Urothelium cell line (cell line): ENCODE measurements around the gene MIA2.
"Not testable (repeated sequence)": the region's sequence is repeated elsewhere in the genome, so short reads cannot be mapped to it uniquely, and the experiment has no call there.

Experiments
- DNase-seq: peaks from one replicate; pipeline ENCODE4 v3.0.0; 2011; ENCODE audit warnings: low spot score, mixed read lengths
- FAIRE-seq: peaks from 2 replicates; lab custom pipeline; 2011; peaks lifted over from hg19 to GRCh38; lab: Jason Lieb, UNC

Gene MIA2, protein sequence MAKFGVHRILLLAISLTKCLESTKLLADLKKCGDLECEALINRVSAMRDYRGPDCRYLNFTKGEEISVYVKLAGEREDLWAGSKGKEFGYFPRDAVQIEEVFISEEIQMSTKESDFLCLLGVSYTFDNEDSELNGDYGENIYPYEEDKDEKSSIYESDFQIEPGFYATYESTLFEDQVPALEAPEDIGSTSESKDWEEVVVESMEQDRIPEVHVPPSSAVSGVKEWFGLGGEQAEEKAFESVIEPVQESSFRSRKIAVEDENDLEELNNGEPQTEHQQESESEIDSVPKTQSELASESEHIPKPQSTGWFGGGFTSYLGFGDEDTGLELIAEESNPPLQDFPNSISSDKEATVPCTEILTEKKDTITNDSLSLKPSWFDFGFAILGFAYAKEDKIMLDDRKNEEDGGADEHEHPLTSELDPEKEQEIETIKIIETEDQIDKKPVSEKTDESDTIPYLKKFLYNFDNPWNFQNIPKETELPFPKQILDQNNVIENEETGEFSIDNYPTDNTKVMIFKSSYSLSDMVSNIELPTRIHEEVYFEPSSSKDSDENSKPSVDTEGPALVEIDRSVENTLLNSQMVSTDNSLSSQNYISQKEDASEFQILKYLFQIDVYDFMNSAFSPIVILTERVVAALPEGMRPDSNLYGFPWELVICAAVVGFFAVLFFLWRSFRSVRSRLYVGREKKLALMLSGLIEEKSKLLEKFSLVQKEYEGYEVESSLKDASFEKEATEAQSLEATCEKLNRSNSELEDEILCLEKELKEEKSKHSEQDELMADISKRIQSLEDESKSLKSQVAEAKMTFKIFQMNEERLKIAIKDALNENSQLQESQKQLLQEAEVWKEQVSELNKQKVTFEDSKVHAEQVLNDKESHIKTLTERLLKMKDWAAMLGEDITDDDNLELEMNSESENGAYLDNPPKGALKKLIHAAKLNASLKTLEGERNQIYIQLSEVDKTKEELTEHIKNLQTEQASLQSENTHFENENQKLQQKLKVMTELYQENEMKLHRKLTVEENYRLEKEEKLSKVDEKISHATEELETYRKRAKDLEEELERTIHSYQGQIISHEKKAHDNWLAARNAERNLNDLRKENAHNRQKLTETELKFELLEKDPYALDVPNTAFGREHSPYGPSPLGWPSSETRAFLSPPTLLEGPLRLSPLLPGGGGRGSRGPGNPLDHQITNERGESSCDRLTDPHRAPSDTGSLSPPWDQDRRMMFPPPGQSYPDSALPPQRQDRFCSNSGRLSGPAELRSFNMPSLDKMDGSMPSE (N-terminal part only)

DNA sequence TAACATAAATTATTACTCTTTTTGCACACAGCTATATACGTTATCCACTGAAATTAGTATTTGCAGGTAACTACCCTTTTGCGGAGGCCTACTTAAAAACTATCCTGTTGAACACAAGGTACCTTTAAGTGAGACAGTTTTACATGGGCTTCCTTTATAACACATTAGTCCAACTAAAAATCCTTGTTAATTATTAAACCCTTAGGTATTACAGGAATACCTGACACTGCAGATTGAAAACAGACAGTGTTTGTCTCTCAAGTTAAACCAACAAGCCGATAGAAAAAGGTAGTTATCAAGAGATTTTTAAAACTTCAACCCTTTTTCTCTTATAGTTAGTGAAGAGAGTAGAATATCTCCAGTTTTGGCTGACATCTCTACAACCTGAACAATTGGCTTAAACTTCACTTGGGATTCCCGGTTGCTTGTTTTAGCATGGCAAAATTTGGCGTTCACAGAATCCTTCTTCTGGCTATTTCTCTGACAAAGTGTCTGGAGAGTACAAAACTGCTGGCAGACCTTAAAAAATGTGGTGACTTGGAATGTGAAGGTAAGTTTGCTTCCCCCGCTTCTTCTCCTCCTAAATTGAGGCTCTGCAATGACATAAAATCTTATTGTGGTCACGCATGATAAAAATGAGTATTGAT, at the start of gene MIA2:
TSS of gene MIA2 (plus strand) at position 236 of the 647 bp plus-strand sequence. CDS start at position 436, 200 bp downstream.
- DNase-seq: no peak
- no peak for FAIRE-seq

DNA sequence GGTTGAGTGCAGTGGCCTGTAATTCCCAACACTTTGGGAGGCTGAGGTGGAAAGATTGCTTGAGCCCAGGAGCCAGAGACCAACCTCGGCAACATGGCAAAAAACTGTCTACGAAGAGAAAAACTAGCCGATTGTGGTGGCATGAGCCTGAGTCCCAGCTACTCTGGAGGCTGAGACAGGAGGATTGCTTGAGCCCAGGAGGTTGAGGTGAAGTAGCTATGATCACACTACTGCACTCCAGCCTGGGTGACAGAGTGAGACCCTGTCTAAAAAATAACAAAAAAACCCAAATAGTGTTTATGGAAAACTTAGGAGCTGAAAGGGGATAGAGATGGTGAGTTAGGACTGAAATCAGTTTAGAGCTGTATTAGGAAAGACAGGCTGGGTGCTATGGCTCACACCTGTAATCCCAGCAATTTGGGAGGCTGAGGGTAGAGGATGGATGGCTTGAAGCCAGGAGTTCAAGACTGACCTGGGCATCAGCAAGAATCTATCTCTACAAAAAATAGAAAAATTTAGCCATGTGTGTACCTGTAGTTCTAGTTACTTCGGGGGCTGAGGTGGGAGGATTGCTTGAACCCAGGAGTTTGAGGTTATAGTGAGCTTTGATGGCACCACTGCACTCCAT, 49.0 kb upstream of the MIA2 start:
- FAIRE-seq (no peak), DNase-seq (no peak)

DNA sequence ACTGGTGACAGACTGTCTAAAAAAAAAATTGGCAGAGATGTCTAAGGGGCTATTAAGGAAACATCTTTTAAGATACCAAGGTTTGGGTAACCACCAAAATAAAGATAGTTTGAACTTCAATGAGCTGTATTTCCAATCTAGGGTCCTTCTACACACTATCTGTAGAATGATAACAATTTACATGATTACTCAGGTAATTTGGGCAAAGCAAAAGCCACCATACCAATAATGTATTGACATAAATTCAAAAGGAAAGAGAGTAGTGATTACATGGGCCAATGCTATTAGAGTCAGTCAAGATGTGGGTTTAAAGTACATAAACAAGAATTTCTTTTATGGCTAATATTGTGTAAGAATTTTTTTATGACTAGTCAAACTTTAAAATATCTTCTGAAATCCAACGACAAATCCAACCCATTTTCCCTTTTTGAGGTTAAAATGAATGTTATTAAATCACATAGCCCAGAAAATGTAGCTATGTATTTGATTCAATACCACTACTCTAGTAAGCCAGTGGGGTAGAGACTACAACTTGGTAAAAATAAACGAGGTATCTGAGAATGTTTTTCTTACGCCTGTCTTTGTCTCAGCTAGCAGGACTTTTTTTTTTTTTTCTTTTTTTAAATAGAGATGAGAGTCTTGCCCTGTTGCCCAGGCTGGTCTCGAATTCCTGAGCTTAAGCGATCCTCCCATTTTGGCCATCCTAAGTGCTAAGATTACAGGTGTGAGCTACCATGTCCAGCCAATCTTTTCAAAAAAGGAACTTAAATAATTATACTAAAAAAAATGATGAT, 48.3 kb upstream of the MIA2 start:
- FAIRE-seq: no peak
- no peak for DNase-seq

DNA sequence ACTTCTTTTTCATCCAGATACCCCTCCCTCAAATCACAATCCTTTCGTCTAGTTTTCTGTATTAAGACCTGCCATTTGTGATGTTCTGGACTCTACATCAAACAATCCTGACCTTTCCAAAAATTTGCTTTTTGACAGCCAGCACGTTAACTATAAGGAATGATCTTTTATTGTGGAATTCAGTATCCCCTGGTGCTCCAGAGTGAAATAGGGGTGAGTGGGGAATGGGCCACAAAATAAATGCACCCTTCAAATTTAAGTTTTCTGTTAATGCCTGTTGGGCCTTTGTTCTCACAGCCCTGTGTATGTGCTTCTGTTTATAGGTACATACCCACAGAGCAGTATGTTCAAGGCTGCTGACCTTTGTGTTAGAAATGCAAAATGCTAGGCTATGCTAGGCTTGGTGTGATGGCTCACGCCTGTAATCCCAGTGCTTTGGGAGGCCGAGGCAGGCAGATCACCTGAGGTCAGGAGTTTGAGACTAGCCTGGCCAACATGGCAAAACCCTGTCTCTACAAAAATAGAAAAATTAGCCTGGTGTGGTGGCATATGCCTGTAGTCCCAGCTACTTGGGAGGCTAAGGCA, 46.7 kb upstream of the MIA2 start:
- FAIRE-seq (no peak), DNase-seq (no peak)

DNA sequence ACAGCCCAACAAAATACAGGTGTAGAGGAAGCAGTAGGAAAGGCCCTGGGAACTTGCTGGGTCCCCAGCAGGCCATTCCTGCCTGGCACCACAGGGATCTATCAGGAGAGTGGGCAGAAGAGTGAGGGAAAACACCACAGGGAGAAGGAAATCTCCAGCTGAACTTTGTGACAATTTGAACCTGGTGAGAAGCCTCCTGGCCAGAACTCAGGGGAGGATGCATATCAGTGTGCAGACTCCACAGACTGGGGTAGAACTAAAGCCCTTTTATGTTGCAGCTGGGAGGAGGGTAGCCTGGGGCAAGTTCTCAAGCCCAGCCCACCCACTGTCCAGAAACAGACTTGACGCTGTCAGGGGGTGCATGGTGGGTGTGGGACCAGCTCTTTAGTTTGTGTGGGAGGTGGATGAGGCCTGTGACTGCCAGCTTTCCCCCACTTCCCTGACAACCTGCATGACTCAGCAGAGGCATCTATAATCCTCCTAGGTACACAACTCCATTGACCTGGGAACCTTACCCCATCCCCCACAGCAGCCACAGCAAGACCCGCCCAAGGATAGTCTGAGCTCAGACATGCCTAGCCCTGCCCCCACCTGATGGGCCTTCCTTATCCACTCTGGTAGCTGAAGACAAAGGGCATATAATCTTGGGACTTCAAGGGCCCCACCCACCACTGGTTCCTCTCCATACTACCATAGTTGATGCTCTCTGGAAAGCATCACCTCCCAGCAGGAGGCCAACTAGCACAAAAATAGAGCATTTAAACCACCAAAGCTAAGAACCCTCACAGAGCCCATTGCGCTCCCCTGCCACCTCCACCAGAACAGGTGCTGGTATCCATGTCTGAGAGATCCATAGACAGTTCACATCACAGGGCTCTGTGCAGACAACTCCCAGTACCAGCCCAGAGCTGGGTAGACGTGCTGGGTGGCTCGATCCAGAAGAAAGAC, 29.8 kb upstream of the MIA2 start:
- DNase-seq: no peak
- FAIRE-seq: no peak

GRCh38 chr14:39207430-39207829, 26.3 kb upstream of the MIA2 start:
- not testable (repeated sequence) for FAIRE-seq, DNase-seq

- DNase-seq (no peak), FAIRE-seq (no peak)
These were observed 22.5 kb upstream of the MIA2 start for GRCh38 chr14:39211109-39211741.

- FAIRE-seq: no peak
These were observed 21.7 kb upstream of the MIA2 start for GRCh38 chr14:39212034-39212433.

GRCh38 chr14:39212693-39213092, 21.0 kb upstream of the MIA2 start:
- FAIRE-seq: no peak
- DNase-seq: no peak

More at GRCh38 chr14:39212034-39212433, 21.7 kb upstream of the MIA2 start:
- peak; percentile 21 for DNase-seq

DNA sequence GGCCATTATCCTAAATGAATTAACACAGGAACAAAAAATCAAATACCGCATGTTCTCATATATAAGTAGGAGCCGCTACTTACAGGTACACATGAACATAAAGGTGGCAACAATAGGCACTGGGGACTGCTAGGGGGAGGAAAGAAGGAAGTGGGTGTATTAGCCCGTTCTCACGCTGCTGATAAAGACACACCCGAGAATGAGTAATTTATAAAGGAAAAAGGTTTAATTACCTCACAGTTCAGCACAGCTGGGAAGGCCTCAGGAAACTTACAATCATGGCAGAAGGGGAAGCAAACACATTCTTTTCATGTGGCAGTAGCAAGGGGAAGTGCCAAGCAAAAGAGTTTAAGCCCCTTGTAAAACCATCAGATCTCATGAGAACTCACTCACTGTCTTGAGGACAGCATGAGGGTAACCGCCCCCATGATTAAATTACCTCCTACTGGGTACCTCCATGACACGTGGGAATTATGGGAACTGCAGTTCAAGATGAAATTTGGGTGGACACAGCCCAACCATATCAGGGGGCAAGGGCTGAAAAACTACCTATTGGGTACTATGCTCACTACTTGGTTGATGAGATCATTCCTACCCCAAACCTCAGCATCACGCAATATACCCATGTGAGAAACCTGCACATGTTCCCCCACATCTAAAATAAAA, 16.4 kb upstream of the MIA2 start:
- no peak for DNase-seq
- FAIRE-seq: no peak

DNA sequence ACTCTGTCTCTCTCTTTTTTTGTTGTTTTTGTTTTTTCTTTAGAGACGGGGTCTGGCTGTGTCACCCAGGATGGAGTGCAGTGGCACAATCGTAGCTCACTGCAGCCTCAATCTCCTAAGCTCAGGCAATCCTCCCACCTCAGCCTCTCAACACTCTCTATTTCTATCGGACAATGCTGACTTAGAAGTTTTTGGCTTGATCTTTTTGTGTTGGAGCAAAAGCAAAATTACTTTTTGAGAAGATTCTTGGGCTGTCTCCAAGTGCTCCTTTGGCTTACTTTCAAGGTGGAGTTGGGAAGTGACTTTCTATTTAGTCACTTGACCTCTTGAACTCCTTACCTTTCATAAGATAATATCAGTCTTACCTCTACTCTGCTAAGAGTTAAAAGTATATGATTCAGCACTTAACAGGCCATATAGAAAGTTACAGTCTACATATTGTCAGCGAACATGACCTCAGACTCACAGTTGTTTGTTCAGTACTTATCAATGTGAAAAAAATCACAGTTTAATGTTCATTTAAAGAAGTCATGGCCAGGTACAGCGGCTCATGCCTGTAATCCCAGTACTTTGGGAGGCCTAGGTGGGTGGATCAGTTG, 15.4 kb upstream of the MIA2 start:
- no peak for FAIRE-seq
- DNase-seq: peak; percentile 43

- no peak for FAIRE-seq
- DNase-seq: peak; percentile 54
These were observed 14.6 kb upstream of the MIA2 start for GRCh38 chr14:39219075-39219499.

DNA sequence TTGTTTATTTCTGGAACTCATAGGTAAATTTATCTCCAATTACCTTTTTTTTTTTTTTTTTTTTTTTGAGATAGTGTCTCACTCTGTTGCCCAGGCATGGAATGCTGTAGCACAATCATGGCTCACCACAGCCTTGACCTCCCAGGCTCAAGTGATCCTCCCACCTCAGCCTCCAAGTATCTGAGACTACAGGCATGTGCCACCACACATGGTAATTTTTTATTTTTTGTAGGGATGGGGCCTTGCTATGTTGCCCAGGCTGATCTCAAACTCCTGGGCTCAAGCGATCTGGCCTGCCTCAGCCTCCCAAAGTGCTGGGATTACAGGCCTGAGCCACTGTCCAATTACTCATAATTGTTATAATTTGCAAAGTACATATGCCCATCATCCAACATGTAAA, 13.2 kb upstream of the MIA2 start:
- not testable (repeated sequence) for DNase-seq, FAIRE-seq

DNA sequence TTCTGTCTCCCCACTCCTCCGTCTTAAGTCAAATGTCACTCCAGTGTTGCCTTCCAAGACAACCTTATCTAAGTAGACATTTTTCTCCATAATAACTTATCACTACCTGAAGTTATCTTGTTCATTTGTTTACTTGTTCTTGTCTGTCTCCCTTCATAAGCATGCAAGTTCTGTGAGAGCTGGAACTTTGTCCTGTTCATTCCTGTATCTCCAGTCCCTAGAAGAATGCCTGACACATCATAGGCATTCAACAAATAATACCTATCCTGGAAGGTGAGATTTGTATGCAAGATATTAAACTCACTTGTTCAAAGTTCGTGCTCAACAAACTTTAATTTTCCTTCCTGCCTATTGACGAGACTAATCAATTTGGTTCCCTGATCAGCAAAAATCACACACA, 5.7 kb upstream of the MIA2 start:
- no peak for FAIRE-seq

DNA sequence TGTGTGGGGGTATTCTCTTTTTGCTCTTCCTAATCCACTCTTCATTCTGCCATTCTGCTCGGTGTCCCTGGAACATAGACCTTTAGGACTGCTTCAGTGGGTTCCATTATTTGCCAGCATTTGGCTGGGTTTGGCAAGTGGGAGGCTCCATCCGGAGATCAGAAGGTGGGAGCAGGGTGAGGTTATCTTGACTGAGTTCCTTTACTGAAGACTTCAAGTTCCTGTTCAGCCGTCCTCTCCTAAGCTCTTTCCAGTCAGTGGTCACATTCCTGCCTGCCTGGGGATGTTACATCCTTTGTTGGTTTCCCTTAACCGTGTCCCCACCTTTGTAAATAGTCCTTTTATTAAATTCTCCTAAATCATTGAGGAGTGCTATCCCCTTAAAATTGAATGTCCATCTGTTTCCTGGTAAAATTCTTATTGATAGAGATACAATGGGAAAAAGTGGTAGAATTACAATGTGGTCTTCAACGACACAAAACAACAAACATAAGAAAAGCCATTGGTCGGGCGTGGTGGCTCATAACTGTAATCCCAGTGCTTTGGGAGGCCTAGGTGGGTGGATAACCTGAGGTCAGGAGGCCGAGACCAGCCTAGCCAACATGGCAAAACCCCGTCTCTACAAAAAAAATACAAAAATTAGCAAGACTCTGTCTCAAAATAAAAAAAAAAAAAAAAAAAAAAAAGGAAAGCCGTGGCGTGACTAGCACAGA, 5.0 kb upstream of the MIA2 start:
- FAIRE-seq (no peak), DNase-seq (no peak)

More for the DNA sequence above, 5.7 kb upstream of the MIA2 start:
- no peak for DNase-seq

DNA sequence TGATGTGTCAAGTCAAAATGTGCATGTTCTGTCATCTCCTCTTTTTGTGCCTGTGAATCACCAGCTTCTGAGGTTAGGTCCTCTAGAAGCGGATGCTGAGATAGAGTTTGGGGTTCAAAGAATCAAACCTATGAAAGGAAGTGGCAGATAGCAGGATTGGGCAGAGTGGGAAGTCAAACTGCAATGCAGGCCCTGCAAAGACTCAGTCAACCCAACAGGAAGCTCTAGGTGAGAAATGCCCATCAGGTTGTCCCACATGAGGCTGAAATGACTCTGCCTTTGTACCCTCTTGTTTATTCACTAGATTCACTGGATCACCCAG, 4.5 kb upstream of the MIA2 start:
- no peak for DNase-seq
- FAIRE-seq: no peak
